K562 (cell line): ENCODE measurements around the gene NFYC. TPM values are rescaled to one million over a fixed set of nuclear protein-coding genes. Genes with fewer than 3 reads are reported as not detected.

ENCODE experiments used
- CBX1 ChIP-seq: sonication (generic); IDR thresholded peaks from 2 replicates; pipeline ENCODE4 v1.6.1; 2016; ENCODE audit warnings: antibody characterized with exemption, low read depth, mild to moderate bottlenecking
- CLOCK ChIP-seq: fragments of 250-450 bp; sonication (Bioruptor Pico); IDR thresholded peaks from 2 replicates; pipeline ENCODE4 v1.4.0; 2020; ENCODE audit warnings: mild to moderate bottlenecking, moderate library complexity, borderline replicate concordance
- ELF4 ChIP-seq: fragments of 450-650 bp; formaldehyde crosslinking; IDR thresholded peaks from 2 replicates; pipeline ENCODE4 v1.4.0; 2022; ENCODE audit warnings: missing genetic modification characterization
- FOXA3 ChIP-seq, 2 experiments: fragments of 450-650 bp in 1 of 2; sonication (generic) in 1 of 2; formaldehyde crosslinking; IDR thresholded peaks in 1 of 2; conservative IDR thresholded peaks in 1 of 2; 2 replicates each; pipeline versions ENCODE4 v1.4.0 to v1.8.0; 2020 to 2022; ENCODE audit warnings: mild to moderate bottlenecking in 2 of 2, missing genetic modification reagents in 1 of 2
- GTF2E2 ChIP-seq: fragments of 200-800 bp; sonication (Bioruptor generic); IDR thresholded peaks from 2 replicates; pipeline ENCODE4 v1.6.1; 2016; ENCODE audit warnings: missing genetic modification characterization, missing compliant biosample characterization
- MEF2A ChIP-seq: IDR thresholded peaks from 2 replicates; pipeline ENCODE4 v1.6.1; 2011; ENCODE audit warnings: low read depth, mild to moderate bottlenecking, low read length, moderate library complexity; ENCODE audit not compliant: control insufficient read depth
- MTF1 ChIP-seq: fragments of 250-450 bp; sonication (Bioruptor Pico); IDR thresholded peaks from 2 replicates; pipeline ENCODE4 v1.9.0; 2021; ENCODE audit warnings: moderate library complexity, mild to moderate bottlenecking, inconsistent platforms, borderline replicate concordance
- PATZ1 ChIP-seq: fragments of 250-450 bp; sonication (Bioruptor Pico); IDR thresholded peaks from 2 replicates; pipeline ENCODE4 v1.5.0; 2020; ENCODE audit warnings: mild to moderate bottlenecking, borderline replicate concordance
- RBBP5 ChIP-seq: fragments of 200-600 bp; sonication (generic); IDR thresholded peaks from 2 replicates; pipeline ENCODE4 v1.6.1; 2012; ENCODE audit warnings: borderline replicate concordance, mild to moderate bottlenecking, low read length, control low read depth, inconsistent platforms; ENCODE audit not compliant: insufficient read depth, poor library complexity, severe bottlenecking
- RNF2 ChIP-seq: sonication (generic); IDR thresholded peaks from 2 replicates; pipeline ENCODE4 v1.6.1; 2016
- SIRT6 ChIP-seq: IDR thresholded peaks from one replicate; pipeline ENCODE4 v1.6.1; 2012; ENCODE audit warnings: low read depth, mild to moderate bottlenecking, control low read depth, inconsistent platforms, low read length, moderate library complexity
- SP1 ChIP-seq: sonication (generic); formaldehyde crosslinking; IDR thresholded peaks from 2 replicates; pipeline ENCODE4 v1.8.1; 2022; ENCODE audit warnings: mild to moderate bottlenecking, missing genetic modification reagents
- SRSF7 ChIP-seq: fragments of 200-400 bp; formaldehyde crosslinking; optimal IDR thresholded peaks from 2 replicates; pipeline ENCODE3; 2017; ENCODE audit warnings: mild to moderate bottlenecking, low read depth, low read length
- ZBTB2 ChIP-seq: fragments of 450-650 bp; IDR thresholded peaks from 2 replicates; pipeline ENCODE4 v1.6.1; 2016; ENCODE audit warnings: antibody characterized with exemption
- ZBTB34 ChIP-seq: fragments of 250-450 bp; sonication (Bioruptor Pico); IDR thresholded peaks from 2 replicates; pipeline ENCODE4 v1.8.0; 2021; ENCODE audit warnings: mild to moderate bottlenecking, moderate library complexity
- ZNF280A ChIP-seq: fragments of 450-650 bp; IDR thresholded peaks from 2 replicates; pipeline ENCODE4 v1.6.1; 2018; ENCODE audit warnings: mild to moderate bottlenecking, low read depth; ENCODE audit not compliant: partially characterized antibody
- ZNF583 ChIP-seq: fragments of 250-450 bp; sonication (Bioruptor Pico); IDR thresholded peaks from 2 replicates; pipeline ENCODE4 v1.4.0; 2020
- polyA plus RNA-seq, 8 experiments: library from polyadenylated mRNA; depleted of rRNA in 4 of 8; stranded (reverse) in 5 of 8; unstranded in 3 of 8; fragments of >200 nt; fragmentation: Nextera tagmentation in 2 of 8; fragmentation: Illumina TruSeq in 1 of 8; extraction: Ambion mirVana in 2 of 8; extraction: Trizol in 1 of 8; gene quantifications; 2 replicates each; pipeline versions ENCODE4 v1.2.1 to v1.2.3, GENCODE V29; 2011 to 2014; ENCODE audit warnings: inconsistent platforms in 1 of 8, missing spikeins in 1 of 8
- total RNA-seq, 7 experiments: library from RNA; depleted of rRNA in 6 of 7; stranded (reverse); fragments of >200 nt in 6 of 7; fragmentation: Illumina TruSeq in 2 of 7; extraction: Trizol in 2 of 7; gene quantifications; 2 replicates each; pipeline versions ENCODE4 v1.2.1 to v1.2.3, GENCODE V29; 2011 to 2021; ENCODE audit warnings: low replicate concordance in 1 of 7

Gene NFYC
- total and polyA plus RNA-seq, 9 of the 15 experiments (the other 6 are each of a cell fraction or from before 2014, with no cell fraction given): 4.8 to 59.8 (median 41.1) TPM

GRCh38 chr1:40711465-40712404 is 20.2 kb downstream of the NFYC start (continued):
- TF ChIP-seq PATZ1 (CRISPR knock-in tag) (no peak), GTF2E2 (no peak), ZBTB34 (CRISPR knock-in tag) (no peak), ZNF280A (no peak), SIRT6 (no peak), CLOCK (no peak), RNF2 (no peak), CBX1 (no peak), SP1 (CRISPR knock-in tag) (no peak), MEF2A (no peak), MTF1 (CRISPR knock-in tag) (no peak), ZNF583 (CRISPR knock-in tag) (no peak), ELF4 (no peak), SRSF7 (no peak), RBBP5 (no peak), ZBTB2 (no peak), FOXA3 (CRISPR knock-in tag; conservative IDR thresholded peaks at IDR 0.05 in 1 of 2, IDR thresholded peaks at IDR 0.05 in 1 of 2) (0 out of 4 replicates have a peak, but pooled peaks of 1 of the 2 experiments have one; percentile 11)
